Stimulated activated CD4-positive, alpha-beta T cell treated with anti-CD3 and anti-CD28 coated beads, Interleukin-12 subunit alpha, Interleukin-12 subunit beta, amount 100 ng/mL, for 48 hours (primary cell): Measurements from ENCODE around the gene CPT1B.
A peak's percentile ranks its signal among the peaks of the same experiment; 100 is the strongest.

Experiments
- DNase-seq, 3 donors: peaks; one replicate each; pipeline ENCODE4 v3.0.0-alpha.2; 2020; ENCODE audit warnings: low read depth in 2 of 3, low spot score in 1 of 3

Gene CPT1B

GRCh38 chr22:50586416-50586815 lies 8.2 kb upstream of the CPT1B start:
- no peak for DNase-seq

DNA sequence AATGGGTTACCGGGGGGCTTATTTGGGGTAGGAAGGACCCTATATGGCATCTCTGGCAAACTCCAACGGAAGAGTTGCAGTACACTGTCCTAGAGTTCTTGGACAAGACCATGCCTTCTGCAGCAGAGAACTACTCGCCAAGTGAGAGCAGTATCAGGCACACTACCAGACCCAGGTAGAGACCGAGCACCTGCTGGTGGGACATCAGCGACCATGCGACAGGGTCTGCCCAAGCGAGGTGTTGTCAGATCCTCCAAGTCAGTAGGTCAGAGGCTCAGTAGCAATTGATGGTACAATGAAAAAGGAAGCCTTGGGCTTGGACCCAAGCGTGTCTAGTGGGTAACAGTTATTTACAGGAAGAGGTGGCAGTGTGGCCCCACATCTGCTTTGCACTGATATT lies 7.6 kb upstream of the CPT1B start:
- no peak for DNase-seq

DNA sequence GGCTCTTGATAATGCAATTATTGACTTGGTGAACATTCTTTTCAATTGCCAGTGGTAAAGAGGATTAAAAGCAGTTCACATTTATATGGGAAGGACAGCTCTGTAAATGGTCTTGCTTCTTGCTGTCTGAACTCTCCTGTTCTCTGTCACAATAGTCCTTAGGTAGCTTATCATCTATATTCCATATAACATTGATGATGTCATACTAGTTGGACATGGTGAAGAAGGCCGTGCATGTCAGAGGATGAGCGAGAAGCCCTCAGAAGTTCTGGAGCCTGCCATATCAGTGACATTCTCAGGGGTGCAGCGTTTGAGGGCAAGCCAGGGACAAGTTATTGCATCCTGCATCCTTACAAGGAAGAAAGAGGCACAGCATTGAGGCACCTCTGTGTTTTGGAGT lies 7.0 kb upstream of the CPT1B start:
- DNase-seq, result no peak

DNA sequence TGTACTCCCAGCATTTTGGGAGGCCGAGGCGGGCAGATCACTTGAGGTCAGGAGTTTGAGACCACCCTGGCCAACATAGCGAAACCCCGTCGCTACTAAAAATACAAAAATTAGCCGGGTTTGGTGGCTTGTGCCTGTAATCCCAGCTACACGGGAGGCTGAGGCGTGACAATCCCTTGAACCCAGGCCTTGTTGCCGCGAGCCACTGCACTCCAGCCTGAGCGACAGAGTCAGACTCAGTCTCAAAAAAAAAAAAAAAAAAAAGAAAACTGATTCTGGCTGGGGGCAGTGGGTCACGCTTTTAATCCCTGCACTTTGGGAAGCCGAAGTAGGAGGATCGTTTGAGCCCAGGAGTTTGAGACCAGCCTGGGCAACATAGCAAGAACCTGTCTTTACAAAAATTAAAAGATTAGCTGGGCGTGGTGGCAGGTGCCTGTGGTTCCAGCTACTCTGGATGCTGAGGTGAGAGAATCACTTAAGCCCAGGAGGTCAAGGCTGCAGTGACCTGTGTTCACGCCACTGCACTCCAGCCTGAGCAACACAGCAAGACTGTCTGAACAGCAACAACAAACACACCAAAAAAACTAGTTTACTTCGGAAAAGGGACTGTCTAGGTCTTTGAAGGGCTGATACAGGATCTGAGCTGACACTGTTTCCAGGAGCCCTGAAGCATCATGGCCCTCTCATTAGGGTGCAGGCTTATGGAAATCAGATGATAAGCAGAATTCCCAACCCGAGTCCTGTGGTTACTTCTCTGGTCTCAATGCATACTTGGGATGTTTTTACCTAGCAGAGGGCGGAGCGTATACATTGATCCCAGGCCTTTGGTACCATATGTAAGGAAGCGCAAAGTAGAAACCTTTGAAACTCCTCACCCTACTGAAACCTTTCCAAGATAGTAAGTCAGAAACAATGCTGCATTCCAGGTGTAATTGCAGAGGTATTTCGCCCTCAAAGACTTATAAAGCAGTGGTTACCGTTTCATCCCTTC lies 6.2 kb upstream of the CPT1B start:
- no peak for DNase-seq

DNA sequence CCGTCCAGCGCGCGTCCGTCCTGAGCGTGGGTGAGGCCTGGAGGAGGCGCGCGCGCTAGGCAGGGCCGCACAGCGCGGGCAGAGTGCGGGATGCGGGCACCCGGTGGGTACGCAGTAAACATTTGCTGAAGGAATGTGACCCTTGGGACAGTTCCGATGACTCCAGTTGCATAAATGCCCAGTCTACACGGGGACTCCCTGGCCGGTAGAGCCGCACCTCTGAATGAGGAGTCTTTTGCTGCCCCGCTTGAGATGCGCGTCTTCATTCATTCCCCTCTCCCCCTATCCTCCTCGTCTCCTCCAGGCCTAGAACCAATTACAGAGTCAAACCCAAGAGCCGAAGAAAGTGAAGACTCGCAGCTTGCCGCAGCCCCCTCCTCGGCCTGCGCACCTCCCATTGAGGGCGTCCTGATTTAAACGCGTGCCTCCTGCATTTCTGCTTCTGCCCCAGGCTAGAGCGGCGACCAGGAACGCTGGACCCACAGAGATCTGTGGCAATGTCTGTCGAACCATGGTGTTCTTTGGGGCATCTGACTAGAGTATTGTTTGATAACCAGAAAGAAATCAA lies 5.2 kb upstream of the CPT1B start:
- DNase-seq, result no peak

GRCh38 chr22:50582493-50583293 lies 4.5 kb upstream of the CPT1B start, which contains the start of gene CHKB:
Gene CHKB (minus strand): TSS chr22:50582849. CDS start chr22:50582781, 68 bp downstream.
- DNase-seq, result peak; percentile 95 to 99 (median 98)

DNA sequence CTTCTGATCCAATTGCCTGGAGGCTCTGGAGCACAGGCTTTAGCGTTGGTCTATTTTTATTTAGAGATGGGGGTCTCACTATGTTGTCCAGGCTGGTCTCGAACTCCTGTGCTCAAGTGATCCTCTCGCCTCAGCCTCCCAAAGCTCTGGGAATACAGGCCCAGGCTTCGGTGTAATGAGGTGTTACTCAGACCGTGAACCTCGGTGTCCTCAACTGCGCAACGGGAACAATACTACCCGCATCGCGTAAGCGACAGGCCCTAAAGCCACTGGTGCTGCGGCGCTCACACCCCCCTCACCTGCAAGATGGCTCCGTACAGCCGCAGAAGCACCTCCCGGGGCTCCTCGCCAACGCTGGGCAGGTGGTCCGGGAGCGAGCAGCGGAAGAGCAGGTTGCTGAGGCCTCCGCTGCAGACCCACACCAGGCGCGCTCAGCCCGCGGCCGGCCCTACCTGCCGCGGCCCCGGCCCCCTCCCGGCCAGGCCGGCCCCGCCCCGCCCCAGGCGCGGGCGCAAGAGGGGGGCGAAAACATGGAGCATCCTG lies 3.8 kb upstream of the CPT1B start:
- peak in 1 of 3 donors; percentile 27 for DNase-seq

DNA sequence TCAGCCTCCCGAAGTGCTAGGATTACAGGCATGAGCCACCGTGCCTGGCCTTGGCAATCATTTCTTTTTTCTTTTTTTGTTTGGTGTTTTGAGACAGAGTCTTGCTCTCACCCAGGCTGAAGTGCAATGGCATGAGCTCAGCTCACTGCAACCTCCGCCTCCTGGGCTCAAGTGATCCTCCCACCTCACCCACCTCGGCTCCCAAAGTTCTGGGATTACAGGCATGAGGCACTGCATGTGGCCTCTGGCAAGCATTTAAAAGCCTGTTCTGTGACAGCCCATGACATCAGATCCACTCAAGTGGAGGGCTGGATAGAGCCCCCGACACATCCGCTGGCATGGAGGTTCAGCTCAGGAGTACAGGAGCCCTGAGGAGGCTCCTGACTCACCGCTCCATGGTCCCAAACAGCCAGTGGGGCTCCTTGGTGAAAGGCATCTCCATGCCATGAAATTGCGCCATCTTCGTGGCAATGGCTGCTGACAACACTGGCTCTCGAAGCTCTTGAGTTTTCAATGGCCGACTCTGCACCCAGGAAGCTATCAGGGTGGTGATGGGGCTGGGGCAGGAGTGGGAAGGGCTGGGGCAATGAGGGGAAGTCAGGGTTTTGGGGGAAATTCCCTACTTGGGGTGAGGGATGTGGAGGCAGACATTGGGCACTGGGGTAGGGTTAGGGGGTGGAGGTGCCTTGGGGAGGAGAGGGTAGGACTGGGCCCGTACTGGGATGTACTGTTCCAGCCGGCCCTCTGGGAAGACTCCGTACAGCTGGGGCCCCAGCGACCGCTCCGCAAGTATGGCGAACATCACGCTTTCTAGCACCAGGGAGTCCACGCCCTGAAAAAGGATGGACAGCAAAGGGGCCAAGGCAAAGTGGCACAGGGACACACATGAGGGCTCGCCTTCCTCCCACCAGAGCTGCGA lies 3.1 kb upstream of the CPT1B start:
- no peak for DNase-seq

DNA sequence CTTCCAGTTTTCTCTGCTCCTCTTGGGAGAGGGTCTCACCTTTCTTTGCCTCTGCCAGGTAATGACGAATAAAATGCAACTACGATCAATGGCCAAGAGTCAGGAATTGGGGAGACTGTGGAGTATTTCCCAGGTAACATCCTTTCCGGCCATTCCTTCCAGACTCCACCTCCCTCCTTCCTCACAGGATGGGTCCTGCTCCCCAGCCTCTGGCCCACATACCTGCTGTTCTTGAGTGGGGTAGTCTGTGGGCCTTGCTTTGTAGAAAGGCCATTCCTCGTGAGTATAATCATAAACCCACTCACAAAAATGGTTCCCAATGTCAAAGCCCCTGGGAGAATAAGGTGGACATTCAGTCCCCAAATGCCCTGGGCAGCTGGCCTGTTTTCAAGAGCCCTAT lies 1.5 kb upstream of the CPT1B start:
- DNase-seq, result no peak

DNA sequence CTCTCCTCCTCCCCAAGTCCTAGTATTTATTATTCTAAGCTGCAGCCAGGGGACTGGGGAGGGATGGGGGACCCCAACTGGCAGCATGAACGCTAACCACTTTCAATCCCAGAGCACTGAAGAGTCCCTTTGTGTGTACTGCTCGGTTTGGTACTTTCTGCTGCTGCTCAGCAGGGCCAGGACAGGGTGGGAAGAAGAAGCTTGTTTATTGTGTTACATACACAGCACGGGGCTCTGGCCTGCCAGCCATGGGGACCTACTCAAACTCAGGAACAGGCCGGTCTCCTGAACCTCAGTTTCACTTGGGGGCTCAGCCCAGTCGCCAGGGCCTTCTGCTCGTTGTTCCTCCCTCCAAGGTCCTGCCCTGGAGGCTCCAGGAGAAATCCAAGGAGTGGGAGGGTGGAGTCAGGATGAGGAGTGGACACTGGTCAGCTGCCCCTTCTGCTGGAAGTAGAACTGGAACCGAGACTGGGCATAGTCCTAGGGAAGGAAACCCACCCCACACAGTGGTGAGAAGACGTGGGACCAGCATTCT lies 616 bp upstream of the CPT1B start:
- no peak for DNase-seq

- DNase-seq, result no peak
These were observed 585 bp downstream of the CPT1B start for GRCh38 chr22:50577697-50577986.

DNA sequence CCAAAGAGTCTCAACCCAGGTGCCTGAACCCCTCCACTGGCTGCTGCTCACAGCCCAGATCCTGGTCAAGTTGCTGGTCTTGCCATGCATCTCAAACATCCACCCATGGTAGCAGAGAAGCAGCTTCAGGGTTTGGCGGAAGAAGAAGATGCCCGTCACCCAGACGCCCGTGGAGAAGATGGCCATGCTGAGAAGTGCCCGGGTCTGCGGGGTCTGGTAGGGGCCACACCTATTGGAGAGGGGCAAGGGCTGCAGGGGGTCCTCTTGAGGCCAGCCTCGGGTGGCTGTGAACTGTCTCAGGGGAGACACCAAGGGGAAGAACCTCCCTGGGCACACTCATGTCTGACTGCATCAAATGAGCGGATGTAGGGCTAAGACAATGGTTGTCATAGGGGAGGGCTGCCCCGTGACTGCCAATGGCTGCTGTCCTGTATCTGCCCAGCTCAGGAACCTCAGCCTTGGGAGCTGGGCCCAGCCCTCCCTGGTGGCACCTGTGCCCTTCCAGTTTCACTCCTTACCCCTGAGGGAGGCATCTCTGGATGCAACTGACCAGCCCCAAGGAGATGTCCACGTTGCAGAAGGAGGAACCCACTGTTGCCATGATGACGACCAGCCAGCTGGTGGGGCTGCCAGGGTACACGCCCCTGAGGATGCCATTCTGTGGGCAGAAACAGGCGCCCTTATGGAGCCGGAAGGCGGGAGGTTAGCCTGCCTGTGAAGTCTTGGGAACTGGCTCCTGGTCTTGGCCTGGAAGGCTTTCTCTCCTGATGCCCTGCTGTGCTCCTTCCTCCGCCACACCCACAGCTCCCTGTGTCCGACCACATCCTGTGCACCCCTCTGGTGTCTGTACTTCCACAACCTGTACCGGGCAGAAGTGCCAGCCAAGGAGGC lies 1.2 kb downstream of the CPT1B start:
- DNase-seq, result no peak

DNA sequence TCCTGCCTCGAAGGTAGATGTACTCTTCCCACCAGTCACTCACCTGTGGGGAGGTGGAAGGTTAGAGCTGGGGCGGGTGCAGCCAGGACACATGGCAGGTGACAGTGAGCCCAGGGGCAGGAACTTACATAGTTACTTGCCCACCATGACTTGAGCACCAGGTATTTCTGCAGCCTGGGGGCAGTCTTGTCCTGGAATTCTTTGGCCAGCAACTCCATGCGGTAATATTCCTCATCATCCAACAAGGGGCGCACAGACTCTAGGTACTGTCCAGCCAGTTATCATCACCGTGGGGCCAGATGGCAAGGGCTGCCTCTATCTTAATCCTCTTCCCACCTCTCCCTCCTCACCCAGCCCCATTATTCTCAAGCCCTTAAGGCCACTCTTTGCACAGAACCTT lies 2.2 kb downstream of the CPT1B start:
- no peak for DNase-seq

- no peak for DNase-seq
These were observed 2.7 kb downstream of the CPT1B start for GRCh38 chr22:50575426-50575941.

- no peak for DNase-seq
These were observed 3.9 kb downstream of the CPT1B start for GRCh38 chr22:50574383-50574755.

- no peak for DNase-seq
These were observed 4.5 kb downstream of the CPT1B start for GRCh38 chr22:50573491-50574382.

DNA sequence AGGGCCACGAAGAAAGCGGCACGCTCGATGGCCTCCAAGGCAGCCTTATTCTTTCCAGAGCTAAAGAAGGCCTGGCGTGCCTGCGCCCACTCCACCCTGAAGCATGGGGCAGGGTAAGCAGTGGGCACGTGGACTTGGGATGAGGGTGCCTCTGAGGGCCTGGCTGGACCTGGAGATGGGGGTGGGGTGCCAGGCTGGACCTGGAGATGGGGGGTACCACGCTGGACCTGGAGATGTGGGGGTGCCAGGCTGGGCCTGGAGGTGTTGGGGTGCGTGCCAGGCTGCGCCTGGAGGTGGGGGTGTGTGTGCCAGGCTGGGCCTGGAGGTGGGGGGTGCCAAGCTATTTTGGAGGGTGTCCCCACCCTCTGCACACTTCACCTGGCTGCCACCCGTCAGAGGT lies 5.3 kb downstream of the CPT1B start:
- DNase-seq, result no peak
